CD4-positive, alpha-beta T cell treated with Interleukin-15 for 4 hours (primary cell): ENCODE results near the gene PDE7B.

Experiments used
- DNase-seq: peaks from one replicate; pipeline ENCODE4 v3.0.0-alpha.2; 2020; ENCODE audit warnings: low spot score

The PDE7B gene

DNA sequence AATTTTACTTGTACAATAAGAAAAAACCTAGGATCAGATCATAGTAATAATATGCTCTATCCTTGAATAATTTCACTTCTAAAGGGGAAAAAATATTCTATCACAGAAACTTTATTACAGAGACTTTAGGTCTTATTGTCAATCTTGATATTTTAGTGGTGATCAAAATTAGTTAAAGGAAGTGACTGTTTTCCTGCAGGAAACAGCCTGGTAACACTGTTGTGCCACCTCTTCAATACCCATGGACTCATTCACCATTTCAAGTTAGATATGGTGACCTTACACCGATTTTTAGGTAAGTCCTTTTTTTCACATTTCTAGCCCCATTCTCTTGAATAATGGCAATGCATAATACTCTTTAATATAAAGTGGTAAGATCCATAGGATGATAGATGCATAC lies 299.5 kb downstream of the PDE7B start:
- DNase-seq, result no peak

- DNase-seq, result no peak
Measured at GRCh38 chr6:136153707-136154375, 302.3 kb downstream of the PDE7B start.

DNA sequence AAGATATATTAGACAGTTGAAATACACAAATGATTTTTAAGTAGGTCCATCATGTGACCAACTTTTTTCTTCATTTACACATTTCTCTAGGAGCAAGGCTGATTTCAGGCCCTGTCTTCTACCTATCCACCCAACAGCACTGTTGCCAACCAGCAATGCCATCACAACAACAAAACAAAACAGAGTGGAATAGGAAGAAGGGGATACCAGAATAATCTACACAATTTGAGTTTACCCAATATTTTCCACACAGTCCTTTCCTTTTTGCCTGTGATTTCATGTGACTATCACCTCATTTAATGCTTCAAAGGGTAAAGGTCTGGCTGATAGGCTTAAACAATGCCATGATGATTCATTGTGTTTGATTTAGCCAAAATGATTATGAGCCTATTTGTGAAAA lies 303.7 kb downstream of the PDE7B start:
- DNase-seq, result no peak

DNA sequence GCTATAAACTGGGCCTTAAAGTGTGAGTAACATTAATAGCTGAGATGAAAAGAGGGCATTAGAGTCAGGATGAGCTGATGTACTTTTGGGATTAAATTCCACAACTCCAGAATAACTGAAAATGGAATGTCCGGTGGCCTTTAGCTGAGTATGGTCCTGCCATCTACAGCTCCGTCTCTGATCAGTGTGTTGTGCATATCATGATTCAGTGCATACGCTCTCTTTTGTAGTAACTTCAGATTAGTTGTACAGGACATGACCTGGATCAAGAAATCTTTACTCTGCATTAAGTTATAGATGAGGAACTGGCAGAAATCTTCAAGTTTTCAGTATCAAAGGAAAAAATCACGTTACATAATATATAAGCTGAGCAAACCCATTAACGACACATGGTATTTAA lies 306.2 kb downstream of the PDE7B start:
- no peak for DNase-seq

- no peak for DNase-seq
Measured at GRCh38 chr6:136158387-136158821, 306.9 kb downstream of the PDE7B start.

DNA sequence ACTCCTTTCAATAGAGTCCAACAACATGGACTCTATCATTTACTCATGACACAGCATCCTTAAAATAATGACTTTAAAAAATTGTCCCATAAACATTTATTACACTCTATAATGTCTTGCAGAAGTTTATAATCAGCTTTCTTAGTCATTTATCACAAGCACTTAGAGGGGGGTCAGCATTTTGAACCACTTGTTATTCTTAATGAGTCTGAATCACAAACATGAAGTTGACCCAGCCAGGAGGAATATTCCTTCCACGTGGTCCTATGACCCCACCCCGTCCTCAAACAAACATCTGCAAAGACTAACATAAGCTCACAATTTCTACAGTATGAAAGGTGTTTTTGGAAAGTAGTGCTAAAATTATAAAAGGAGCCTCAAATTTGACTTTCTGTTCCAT lies 307.5 kb downstream of the PDE7B start:
- no peak for DNase-seq

- DNase-seq, result no peak
Measured at GRCh38 chr6:136160250-136160649, 308.7 kb downstream of the PDE7B start.

DNA sequence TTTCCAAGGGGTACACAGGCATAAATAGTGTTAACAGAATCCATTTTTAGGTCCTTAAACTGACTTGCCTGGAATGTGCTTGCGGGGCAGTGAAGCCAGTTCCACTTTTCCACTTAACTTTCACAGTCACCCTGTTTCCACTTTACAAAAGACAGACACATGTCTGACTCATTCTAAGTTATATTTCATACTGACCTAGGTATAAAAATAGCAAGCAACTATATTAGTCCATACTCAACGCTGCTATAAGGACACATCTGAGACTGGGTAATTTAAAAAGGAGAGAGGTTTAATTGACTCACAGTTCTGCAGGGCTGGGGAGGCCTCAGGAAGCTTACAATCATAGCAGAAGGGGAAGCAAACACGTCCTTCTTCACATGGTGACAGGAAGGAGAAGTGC lies 310.4 kb downstream of the PDE7B start:
- no peak for DNase-seq

DNA sequence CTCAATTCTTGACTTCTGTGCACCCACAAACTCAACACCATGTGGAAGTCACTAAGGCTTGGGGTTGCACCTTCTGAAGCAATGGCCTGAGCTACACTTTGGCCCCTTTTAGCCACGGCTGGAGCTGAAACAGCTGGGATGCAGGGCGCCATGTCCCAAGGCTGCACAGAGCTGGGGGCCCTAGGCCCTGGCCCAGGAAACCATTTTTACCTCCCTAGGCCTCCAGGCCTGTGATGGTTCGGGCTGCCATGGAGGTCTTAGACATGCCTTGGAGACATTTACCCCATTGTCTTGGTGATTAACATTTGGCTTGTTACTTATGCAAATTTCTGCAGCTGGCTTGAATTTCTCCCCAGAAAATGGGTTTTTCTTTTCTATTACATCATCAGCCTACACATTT lies 311.8 kb downstream of the PDE7B start:
- no peak for DNase-seq

DNA sequence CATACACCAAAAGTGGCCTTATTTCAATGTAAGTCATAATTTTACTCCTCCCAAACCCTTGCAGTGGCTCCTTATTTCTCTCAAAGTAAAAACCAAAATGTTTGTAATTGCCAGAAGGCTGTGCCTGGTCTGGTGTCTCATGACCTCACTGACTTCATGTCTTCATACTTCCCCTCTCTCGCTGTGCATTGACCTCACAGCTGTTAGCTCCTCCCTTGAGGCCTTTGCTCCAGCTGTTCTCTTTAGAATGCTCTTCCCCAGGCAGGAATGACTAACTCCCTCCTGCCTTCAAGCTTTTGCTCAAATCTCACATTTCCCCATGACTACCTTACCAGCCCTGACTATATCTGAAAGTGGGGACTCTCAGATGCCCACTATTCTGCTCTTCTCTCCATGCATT lies 315.3 kb downstream of the PDE7B start:
- no peak for DNase-seq

GRCh38 chr6:136169394-136170148 lies 318.1 kb downstream of the PDE7B start:
- DNase-seq, result no peak

DNA sequence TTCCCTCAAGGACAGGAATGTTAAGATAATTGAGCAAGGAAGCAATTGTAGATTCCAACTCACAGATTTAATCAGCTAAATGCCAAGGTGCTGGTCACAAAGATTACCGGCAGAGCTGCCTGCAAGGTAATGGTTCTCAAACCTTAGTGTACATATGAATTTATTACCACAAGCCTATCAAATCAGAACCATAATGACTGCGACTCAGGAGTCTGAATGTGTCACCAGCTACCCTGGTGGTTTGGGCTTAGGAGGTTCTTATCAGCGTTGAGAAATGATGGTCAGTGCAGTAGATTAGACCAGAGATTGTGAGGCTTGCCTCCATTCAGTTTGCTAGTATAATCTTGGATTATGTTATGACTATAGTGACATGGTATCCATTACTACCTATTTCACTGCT lies 319.7 kb downstream of the PDE7B start:
- DNase-seq, result no peak

GRCh38 chr6:136173519-136174507 lies 322.3 kb downstream of the PDE7B start:
- DNase-seq, result no peak

DNA sequence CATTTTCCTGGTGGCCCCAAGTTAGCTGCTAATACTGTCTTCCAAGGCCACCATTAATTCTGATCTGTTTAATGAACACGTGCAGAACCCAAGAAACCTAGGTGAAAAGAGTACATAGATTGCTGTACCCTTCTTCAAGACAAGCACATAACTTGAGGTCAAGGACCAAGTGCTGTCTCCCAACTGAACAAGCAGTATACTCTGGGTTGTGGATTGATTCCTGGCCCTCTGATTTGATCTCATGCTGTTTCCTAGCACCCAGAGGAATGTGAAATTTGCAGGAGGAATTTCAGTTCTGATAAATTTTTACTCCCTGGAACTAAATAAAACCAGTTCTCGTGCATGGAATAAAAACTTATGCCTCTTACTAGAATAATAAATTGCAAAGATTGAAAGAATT lies 323.0 kb downstream of the PDE7B start:
- DNase-seq, result no peak

DNA sequence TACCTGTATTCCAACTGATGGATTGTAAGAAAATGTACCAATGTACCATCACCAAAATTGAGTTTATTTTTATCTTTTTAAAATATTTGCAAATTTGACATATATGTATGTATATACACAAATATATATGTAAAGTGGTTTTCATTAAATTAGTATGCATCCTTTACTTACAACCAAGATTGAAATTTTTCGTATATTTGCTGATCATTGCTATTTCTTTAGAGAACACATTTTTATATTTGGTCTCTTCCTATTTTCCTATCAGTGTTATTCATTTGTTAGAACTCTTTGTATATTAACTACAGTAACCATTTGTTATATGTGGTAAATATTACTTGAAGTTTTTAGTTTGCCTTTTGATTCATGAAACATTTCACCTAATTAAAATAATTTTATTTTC lies 324.4 kb downstream of the PDE7B start:
- DNase-seq, result no peak

DNA sequence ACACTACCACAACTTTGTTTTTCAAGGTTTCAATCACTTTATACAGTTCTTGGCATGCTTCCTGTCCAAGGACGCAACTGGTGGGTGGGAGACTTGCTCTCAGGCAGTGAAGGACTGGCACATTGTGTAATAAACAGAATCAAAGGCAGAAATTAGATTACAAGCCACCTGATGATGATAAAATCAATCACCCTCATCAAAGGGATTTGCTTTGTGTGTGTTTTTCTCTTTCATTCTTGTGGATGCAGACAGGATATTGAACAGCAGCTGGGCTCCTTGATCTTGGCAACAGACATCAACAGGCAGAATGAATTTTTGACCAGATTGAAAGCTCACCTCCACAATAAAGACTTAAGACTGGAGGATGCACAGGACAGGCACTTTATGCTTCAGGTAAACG lies 327.2 kb downstream of the PDE7B start:
- DNase-seq, result no peak

- no peak for DNase-seq
Measured at GRCh38 chr6:136180704-136181511, 329.4 kb downstream of the PDE7B start.

- DNase-seq, result no peak
Measured at GRCh38 chr6:136181512-136181833, 330.0 kb downstream of the PDE7B start.

GRCh38 chr6:136181861-136182260 lies 330.4 kb downstream of the PDE7B start:
- DNase-seq, result no peak

DNA sequence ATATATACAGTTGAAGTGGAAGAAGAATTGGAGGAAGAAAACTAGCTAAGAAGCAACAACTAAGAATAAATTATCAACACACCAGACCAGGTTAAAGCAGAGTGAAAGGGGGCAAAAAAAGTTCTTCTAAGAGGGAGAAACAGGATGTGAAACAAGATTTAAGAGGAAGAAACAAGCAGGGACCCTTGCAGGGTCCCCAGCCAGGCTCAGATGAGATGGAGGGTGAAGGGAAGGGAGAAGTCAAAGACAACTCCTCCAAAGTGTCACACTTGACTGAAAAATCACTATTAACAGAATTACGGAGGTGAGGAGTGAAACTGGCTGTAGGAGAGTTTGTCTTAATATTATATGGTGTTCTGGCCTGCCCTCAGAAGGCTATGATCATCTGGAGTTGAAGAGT lies 333.2 kb downstream of the PDE7B start:
- no peak for DNase-seq

DNA sequence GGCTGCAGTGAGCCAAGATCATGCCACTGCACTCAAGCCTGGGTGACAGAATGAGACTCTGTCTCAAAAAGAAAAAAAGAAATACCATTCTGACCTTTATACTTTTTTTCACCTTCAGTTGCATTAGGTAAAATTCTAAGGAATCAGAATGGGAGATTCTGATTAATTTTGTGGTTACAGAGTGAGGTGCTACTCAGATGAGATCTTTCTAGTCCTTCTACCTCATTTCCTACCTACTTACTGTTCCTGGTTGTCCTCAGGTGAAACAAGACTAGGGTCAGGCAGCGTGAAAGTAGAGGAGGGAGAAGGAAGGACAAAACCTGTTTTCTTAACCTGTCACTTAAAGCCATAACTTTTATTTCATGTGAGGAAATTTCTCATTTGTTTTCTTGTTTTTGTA lies 334.9 kb downstream of the PDE7B start:
- no peak for DNase-seq

GRCh38 chr6:136188486-136188885 lies 337.0 kb downstream of the PDE7B start:
- DNase-seq, result no peak
